ENCODE measurements around the gene GIGYF1. TPM values are rescaled to one million over a fixed set of nuclear protein-coding genes. Genes with fewer than 3 reads are reported as not detected.

Gene GIGYF1
- total RNA-seq, 4 donors from 2014 or later: 16.4 to 21.1 (median 16.6) TPM

- Histone ChIP-seq H3K9me3 (no peaks in the 10 kb centered on the region), H3K27me3 (peaks cover 39 to 53% (median 50%) of the 10 kb centered on the region in 3 donors), H3K4me3 (no peak overlapping the region), H3K36me3 (no peaks in the 10 kb centered on the region), H3K4me1 (no peaks in the 10 kb centered on the region), H3K27ac (no peak overlapping the region)
- in situ Hi-C loops (cut with MboI; ENCODE audit: low sequenced_read_pairs in 4 of 4) (no loop called here), intact Hi-C loops (cut with DNase I; ENCODE audit: low total_unique reads) (no loop called here)
- DNase-seq (no peak), ATAC-seq (no peak)
- TF ChIP-seq POLR2A (IDR thresholded peaks at IDR 0.05) (no peak), CTCF (IDR thresholded peaks at IDR 0.05 in 4 of 5, conservative IDR thresholded peaks at IDR 0.05 in 1 of 5) (no peak)
Measured at GRCh38 chr7:100654908-100655831, 38.9 kb downstream of the GIGYF1 start.

- in situ Hi-C loops (cut with MboI; ENCODE audit: low sequenced_read_pairs in 4 of 4): no loop called here
- TF ChIP-seq CTCF (IDR thresholded peaks at IDR 0.05 in 4 of 5, conservative IDR thresholded peaks at IDR 0.05 in 1 of 5): no peak
- TF ChIP-seq POLR2A (IDR thresholded peaks at IDR 0.05): no peak
- ATAC-seq: no peak
- peaks cover 23 to 40% (median 25%) of the 10 kb centered on the region in 3 donors for H3K27me3 ChIP-seq
- H3K4me1 ChIP-seq: no peaks in the 10 kb centered on the region
- intact Hi-C loops (cut with DNase I; ENCODE audit: low total_unique reads): no loop called here
- no peaks in the 10 kb centered on the region for H3K9me3 ChIP-seq
- DNase-seq: no peak
- H3K36me3 ChIP-seq: no peaks in the 10 kb centered on the region
- H3K4me3 ChIP-seq: no peak overlapping the region
- H3K27ac ChIP-seq: no peak overlapping the region
Measured at GRCh38 chr7:100649826-100650565, 44.1 kb downstream of the GIGYF1 start.

- TF ChIP-seq POLR2A (IDR thresholded peaks at IDR 0.05) (no peak), CTCF (IDR thresholded peaks at IDR 0.05 in 4 of 5, conservative IDR thresholded peaks at IDR 0.05 in 1 of 5) (no peak)
- Histone ChIP-seq H3K36me3 (no peaks in the 10 kb centered on the region), H3K9me3 (no peaks in the 10 kb centered on the region), H3K27ac (no peak overlapping the region), H3K27me3 (peaks cover 13 to 44% (median 34%) of the 10 kb centered on the region in 3 donors), H3K4me3 (no peak overlapping the region), H3K4me1 (no peaks in the 10 kb centered on the region)
- in situ Hi-C loops (cut with MboI; ENCODE audit: low sequenced_read_pairs in 4 of 4) (no loop called here), intact Hi-C loops (cut with DNase I; ENCODE audit: low total_unique reads) (no loop called here)
- ATAC-seq (no peak), DNase-seq (no peak)
Measured at GRCh38 chr7:100642534-100642907, 51.5 kb downstream of the GIGYF1 start.

GRCh38 chr7:100641860-100642533, 52.1 kb downstream of the GIGYF1 start:
- TF ChIP-seq CTCF (IDR thresholded peaks at IDR 0.05 in 4 of 5, conservative IDR thresholded peaks at IDR 0.05 in 1 of 5): no peak
- TF ChIP-seq POLR2A (IDR thresholded peaks at IDR 0.05): no peak
- Histone ChIP-seq H3K27me3 (peaks cover 11 to 38% (median 32%) of the 10 kb centered on the region in 3 donors), H3K36me3 (no peaks in the 10 kb centered on the region), H3K27ac (no peak overlapping the region), H3K9me3 (no peaks in the 10 kb centered on the region), H3K4me3 (no peak overlapping the region), H3K4me1 (no peaks in the 10 kb centered on the region)
- intact Hi-C loops (cut with DNase I; ENCODE audit: low total_unique reads) (no loop called here), in situ Hi-C loops (cut with MboI; ENCODE audit: low sequenced_read_pairs in 4 of 4) (no loop called here)
- no peak for DNase-seq
- no peak for ATAC-seq
